Measurements from ENCODE around the gene NHEJ1.

The NHEJ1 gene

DNA sequence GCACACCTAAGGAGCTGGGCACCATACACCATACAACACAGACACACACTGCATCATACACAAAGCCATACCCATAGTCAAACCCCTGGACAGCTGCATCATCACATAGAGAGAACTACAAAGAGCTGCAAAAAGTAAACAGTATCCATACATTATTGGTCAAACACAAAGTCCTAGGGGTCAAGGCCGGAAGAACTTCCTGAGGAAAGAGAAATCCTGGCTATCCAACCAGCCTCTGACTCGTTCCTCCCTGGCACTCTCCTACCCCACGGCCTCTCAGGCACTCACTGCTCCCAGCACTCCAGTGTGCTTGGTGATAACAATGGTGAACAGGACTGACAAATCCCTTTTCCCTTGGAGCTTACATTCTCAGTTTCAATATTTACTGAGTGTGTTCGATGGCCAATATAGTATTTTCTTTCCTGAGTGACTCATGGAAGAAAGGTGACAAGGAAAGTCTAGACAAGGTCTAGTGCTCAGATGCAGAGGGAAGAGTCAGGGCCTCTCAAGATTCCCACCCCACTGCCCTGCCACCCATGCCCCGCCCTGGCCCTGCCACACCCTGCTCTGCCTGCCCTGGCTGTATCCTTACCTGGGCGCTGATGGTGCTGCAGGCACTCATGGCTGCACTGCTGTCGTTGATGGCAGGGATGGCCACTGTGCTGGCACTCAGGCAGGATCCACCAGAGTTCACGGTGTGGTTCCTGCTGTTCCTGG is 122.7 kb downstream of the NHEJ1 start:
- no peak for DNase-seq
- TF ChIP-seq CTCF (IDR thresholded peaks at IDR 0.05; ENCODE audit: low read depth, low read length): no peak
- no peaks in the 10 kb centered on the region for H3K36me3 ChIP-seq
- no peaks in the 10 kb centered on the region for H3K9me3 ChIP-seq
- no peak overlapping the region for H3K4me3 ChIP-seq (ENCODE audit: low read depth, low read length)
- no peaks in the 10 kb centered on the region for H3K4me1 ChIP-seq
- peaks cover 26% of the 10 kb centered on the region for H3K27me3 ChIP-seq

- H3K36me3 ChIP-seq: no peaks in the 10 kb centered on the region
- no peaks in the 10 kb centered on the region for H3K4me1 ChIP-seq
- TF ChIP-seq CTCF (IDR thresholded peaks at IDR 0.05; ENCODE audit: low read depth, low read length): no peak
- H3K9me3 ChIP-seq: no peaks in the 10 kb centered on the region
- peaks cover 6% of the 10 kb centered on the region for H3K27me3 ChIP-seq
- DNase-seq: no peak
- H3K4me3 ChIP-seq (ENCODE audit: low read depth, low read length): no peak overlapping the region
These were observed 124.7 kb downstream of the NHEJ1 start for GRCh38 chr2:219035942-219036341.

- Histone ChIP-seq H3K9me3 (no peaks in the 10 kb centered on the region), H3K4me3 (ENCODE audit: low read depth, low read length) (no peak overlapping the region), H3K36me3 (no peaks in the 10 kb centered on the region), H3K27me3 (no peaks in the 10 kb centered on the region), H3K4me1 (no peaks in the 10 kb centered on the region)
- TF ChIP-seq CTCF (IDR thresholded peaks at IDR 0.05; ENCODE audit: low read depth, low read length): no peak
- no peak for DNase-seq
These were observed 125.8 kb downstream of the NHEJ1 start for GRCh38 chr2:219034823-219035222.

- no peak for TF ChIP-seq CTCF (IDR thresholded peaks at IDR 0.05; ENCODE audit: low read depth, low read length)
- Histone ChIP-seq H3K4me3 (ENCODE audit: low read depth, low read length) (no peak overlapping the region), H3K36me3 (no peaks in the 10 kb centered on the region), H3K27me3 (no peaks in the 10 kb centered on the region), H3K9me3 (no peaks in the 10 kb centered on the region), H3K4me1 (no peaks in the 10 kb centered on the region)
- DNase-seq: no peak
These were observed 128.4 kb downstream of the NHEJ1 start for GRCh38 chr2:219032051-219032745.

- Histone ChIP-seq H3K36me3 (no peaks in the 10 kb centered on the region), H3K27me3 (no peaks in the 10 kb centered on the region)
- TF ChIP-seq CTCF (IDR thresholded peaks at IDR 0.05; ENCODE audit: low read depth, low read length): no peak
These were observed 129.4 kb downstream of the NHEJ1 start for GRCh38 chr2:219031005-219031738.

More at GRCh38 chr2:219031005-219031738, 129.4 kb downstream of the NHEJ1 start:
- H3K4me1 ChIP-seq: no peaks in the 10 kb centered on the region
- no peak overlapping the region for H3K4me3 ChIP-seq (ENCODE audit: low read depth, low read length)
- H3K9me3 ChIP-seq: no peaks in the 10 kb centered on the region
- DNase-seq: no peak

Data from BE2C (cell line).